ENCODE measurements around the gene ABCA8. TPM values are rescaled to one million over a fixed set of nuclear protein-coding genes. Genes with fewer than 3 reads are reported as not detected.
A peak's percentile ranks its signal among the peaks of the same experiment; 100 is the strongest.
"Not testable (repeated sequence)": the region's sequence is repeated elsewhere in the genome, so short reads cannot be mapped to it uniquely, and the experiment has no call there.

ABCA8 gene, protein sequence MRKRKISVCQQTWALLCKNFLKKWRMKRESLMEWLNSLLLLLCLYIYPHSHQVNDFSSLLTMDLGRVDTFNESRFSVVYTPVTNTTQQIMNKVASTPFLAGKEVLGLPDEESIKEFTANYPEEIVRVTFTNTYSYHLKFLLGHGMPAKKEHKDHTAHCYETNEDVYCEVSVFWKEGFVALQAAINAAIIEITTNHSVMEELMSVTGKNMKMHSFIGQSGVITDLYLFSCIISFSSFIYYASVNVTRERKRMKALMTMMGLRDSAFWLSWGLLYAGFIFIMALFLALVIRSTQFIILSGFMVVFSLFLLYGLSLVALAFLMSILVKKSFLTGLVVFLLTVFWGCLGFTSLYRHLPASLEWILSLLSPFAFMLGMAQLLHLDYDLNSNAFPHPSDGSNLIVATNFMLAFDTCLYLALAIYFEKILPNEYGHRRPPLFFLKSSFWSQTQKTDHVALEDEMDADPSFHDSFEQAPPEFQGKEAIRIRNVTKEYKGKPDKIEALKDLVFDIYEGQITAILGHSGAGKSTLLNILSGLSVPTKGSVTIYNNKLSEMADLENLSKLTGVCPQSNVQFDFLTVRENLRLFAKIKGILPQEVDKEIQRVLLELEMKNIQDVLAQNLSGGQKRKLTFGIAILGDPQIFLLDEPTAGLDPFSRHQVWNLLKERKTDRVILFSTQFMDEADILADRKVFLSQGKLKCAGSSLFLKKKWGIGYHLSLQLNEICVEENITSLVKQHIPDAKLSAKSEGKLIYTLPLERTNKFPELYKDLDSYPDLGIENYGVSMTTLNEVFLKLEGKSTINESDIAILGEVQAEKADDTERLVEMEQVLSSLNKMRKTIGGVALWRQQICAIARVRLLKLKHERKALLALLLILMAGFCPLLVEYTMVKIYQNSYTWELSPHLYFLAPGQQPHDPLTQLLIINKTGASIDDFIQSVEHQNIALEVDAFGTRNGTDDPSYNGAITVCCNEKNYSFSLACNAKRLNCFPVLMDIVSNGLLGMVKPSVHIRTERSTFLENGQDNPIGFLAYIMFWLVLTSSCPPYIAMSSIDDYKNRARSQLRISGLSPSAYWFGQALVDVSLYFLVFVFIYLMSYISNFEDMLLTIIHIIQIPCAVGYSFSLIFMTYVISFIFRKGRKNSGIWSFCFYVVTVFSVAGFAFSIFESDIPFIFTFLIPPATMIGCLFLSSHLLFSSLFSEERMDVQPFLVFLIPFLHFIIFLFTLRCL (N-terminal part only)
- 1.1 TPM for polyA plus RNA-seq (ENCODE audit: insufficient read length)
- long read RNA-seq, donor 1, result 0 reads
- long read RNA-seq, donor 2, partial matches to known transcripts, result 0 of 1 reads
- long read RNA-seq, donor 2, other reads (novel, unspliced or antisense), result 0 of 1 reads
- long read RNA-seq, donor 3, result 0 reads
- long read RNA-seq, donor 4, result 0 reads
- long read RNA-seq, donor 5, result 0 reads
- long read RNA-seq, donor 6, result 0 reads
- long read RNA-seq, donor 7, result 0 reads
- long read RNA-seq, donor 8, result 0 reads

DNA sequence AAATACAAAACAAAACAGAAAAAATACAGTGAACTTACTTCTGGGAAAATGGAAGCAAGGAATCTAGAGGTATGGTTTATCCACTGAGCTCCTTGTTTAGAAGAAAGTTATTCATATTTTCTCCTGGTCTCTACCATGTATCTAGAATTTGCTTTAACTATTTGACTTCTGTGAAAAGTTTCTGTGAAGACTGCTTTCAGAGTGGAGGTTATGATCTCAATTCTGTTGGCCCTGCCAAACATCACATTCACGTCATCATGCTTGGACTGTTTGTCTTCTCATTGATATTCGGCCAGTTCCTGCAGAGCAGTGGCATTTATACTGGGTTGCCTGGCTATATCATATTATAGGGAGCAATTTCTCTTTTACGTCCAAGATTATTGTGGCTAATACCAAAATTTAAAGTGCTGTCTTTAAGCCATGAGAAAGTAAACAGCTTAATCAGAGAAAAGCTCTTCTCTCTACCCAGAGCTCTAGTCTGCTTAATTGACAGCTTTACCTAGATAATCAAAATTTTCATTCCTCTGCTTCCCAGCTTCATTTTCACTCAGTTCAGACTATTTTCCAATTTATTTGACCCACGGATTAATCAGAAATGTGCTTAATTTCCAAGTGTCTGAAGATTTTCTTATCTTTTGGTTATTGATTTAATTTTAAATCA is at the start of gene ABCA8:
TSS of gene ABCA8 (minus strand) at position 212 of the 661 bp plus-strand sequence. CDS start 13,358 bp downstream, outside the sequence.
- no peak for DNase-seq

GRCh38 chr17:69004759-69005158 is 49.6 kb upstream of the ABCA8 start:
- DNase-seq, result not testable (repeated sequence)

DNA sequence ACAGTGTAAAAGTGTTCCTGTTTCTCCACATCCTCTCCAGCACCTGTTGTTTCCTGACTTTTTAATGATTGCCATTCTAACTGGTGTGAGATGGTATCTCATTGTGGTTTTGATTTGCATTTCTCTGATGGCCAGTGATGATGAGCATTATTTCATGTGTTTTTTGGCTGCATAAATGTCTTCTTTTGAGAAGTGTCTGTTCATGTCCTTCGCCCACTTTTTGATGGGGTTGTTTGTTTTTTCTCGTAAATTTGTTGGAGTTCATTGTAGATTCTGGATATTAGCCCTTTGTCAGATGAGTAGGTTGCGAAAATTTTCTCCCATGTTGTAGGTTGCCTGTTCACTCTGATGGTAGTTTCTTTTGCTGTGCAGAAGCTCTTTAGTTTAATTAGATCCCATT is 44.6 kb upstream of the ABCA8 start:
- not testable (repeated sequence) for DNase-seq

DNA sequence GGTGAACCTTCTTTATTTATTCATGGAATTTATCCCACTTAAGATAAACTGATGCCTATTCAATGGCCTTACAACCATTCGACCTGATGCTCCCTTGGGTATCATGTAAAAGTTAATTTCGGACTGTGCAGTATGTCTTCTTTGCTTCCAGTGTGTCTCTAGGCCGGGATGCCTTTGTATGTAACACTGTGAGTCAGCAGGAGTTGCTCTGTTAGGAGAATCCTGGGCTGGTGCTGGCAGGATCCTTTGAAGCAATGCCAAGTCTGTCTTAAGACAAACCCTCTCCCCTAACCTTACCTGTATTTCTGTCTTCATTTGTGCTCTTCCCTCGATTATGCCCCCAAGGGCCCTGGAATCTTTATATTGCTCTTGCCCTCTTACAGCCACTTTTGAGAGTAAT is 37.9 kb upstream of the ABCA8 start:
- no peak for DNase-seq

DNA sequence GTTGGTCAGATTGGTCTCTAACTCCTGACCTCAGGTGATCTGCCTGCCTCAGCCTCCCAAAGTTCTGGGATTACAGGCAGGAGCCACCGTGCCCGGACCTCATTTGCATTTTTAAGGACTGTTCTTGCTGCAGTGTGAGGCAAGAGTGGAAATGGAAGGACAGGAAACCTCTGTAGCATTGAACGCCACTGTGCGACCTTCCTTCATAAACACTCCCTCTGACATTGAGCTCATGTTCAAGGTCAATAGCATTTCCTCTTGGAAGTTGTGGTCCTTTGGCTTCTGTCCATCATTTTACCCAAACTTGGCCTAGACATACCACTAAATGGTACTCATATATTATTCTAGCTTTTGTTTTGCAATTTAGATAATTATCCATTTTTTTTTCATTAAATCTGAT is 32.8 kb upstream of the ABCA8 start:
- DNase-seq, result no peak

DNA sequence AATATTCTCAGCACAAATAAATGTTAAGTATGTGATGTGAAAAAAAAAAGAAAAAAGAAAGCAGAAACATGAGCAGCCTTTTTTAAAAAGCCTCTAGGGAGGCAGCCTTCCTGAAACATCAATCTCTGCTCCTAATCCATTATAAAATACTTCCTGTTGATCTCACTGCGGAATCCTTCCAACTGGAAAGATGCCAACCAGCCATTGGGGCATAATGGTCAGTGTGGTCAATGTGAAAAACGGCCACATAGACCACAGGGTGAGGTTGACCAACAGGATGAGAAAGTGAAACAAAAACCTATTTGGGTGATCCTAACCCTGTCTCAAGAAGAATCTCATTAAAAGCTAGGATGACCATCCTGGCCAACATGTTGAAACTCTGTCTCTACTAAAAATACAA is 26.1 kb upstream of the ABCA8 start:
- DNase-seq, result peak; percentile 66

DNA sequence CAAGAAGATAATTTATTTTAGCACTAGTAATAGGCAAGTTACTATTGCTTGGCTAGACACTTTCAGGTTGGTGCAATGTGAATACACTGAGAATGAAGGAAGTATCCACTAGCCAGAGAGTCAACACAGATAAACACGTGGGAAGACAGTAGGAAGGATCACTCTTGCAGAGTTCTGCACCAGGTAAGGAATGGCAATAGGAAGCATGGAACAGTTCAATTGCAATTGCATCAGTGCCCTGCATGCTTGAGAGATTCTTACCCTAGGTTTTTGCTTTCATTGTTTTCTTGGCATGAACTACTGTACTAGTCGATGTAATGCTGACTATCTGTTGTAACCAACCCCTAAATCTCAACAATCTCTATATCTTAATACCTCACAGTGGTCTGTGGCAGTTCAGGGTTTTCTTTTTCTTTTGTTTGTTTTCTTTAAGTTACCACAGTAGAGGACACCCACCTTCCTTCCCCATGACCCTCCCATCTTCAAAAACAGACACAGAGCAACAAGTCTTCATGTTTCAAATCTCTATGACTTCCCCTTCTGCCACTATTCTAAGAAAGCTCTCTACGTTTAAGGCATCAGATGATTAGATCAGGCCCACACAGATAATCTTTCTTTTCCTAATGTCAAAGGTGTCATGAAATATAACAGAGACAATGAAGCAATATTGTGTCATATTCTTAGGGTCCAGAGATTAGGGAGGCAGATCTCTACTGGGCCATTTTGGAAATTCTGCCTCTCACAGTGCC is 18.1 kb upstream of the ABCA8 start:
- no peak for DNase-seq

GRCh38 chr17:68972119-68972704 is 17.0 kb upstream of the ABCA8 start:
- peak; percentile 17 for DNase-seq

GRCh38 chr17:68969101-68969500 is 13.9 kb upstream of the ABCA8 start:
- DNase-seq, result no peak

DNA sequence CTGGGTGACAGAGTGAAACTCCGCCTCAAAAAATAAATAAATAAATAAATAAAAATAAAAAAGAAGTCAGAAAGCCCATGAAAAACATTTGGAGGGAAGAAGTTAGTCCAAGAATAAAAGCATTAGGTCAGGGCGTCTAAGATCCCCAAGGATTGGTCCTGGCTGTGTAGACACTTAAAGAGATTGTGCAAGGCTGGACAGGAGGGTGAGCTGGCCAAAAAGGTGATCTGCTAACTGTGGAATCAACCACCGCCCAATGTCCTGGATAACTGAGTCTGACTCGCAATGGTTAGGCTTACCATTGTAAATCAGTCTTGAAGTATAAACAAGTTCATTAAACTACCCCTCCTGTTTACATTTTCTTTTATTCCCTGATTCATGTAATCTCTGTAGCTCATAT is 8.8 kb upstream of the ABCA8 start:
- no peak for DNase-seq

DNA sequence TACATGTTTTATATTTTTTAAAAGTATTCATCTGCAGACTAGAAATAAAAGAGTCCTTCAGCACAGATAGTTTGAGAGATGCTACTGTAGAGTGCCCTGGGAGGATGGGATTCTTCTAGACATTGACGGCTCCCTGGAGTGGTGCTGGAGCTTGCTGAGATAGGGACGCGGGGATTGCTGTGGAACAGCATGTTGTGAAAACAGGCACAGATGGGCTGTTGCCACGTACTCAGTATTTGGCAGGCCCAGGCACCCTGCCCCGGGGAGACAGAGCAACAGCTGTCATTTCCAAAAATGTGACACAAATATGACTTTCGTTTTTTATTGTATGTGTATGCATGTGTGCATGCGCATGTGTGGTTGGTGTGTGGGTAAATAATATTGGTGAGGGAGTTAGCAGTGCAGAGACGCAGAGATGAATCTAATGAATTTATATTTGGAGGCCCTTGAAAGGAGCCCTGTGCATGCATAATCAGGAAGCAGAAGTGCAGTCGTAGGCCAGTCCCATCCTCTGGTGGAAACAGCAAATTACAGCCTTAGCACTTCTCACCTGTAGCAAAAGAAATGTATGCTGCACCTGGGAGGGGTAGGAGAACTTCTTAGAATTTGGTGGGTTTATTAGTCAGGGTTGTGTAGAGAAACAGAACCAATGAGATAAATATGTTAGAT is 6.2 kb upstream of the ABCA8 start:
- DNase-seq, result no peak

GRCh38 chr17:68959117-68959516 is 3.9 kb upstream of the ABCA8 start:
- not testable (repeated sequence) for DNase-seq

DNA sequence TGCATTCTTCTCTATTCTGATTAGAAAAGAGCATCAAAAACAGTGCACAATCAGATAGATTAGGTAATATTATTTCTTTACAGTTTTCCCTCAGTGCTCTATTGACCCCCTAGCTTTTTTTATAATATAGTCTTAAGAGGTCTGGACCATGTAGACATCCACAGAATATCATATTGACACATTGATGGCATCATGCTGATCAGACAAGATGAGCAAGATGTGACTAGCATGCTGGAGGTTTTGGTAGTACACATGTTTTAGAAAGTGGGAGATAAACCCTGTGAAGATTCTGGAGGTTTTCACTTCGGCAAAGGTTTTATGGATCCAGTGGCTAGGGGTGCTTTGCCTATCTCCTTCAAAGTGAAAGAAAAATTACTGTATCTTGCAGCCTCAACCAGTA is 2.8 kb upstream of the ABCA8 start:
- no peak for DNase-seq

GRCh38 chr17:68954146-68954896 is 871 bp downstream of the ABCA8 start:
- DNase-seq, result no peak

GRCh38 chr17:68953340-68953997 is 1.7 kb downstream of the ABCA8 start:
- DNase-seq, result no peak

GRCh38 chr17:68950725-68951124 is 4.5 kb downstream of the ABCA8 start:
- no peak for DNase-seq

DNA sequence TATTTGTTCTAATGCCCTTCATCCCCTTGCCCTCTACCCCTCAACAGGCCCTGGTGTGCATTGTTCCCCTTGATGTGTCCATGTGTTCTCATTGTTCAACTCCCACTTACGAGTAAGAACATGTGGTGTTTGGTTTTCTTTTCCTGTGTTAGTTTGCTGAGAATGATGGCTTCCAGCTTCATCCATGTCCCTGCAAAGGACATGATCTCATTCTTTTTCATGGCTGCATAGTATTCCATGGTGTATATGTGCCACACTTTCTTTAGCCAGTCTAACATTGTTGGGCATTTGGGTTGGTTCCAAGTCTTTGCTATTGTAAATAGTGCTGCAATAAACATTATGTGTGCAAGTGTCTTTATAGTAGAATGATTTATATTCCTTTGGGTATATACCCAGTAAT is 7.3 kb downstream of the ABCA8 start:
- DNase-seq, result not testable (repeated sequence)

GRCh38 chr17:68944435-68945035 is 10.7 kb downstream of the ABCA8 start:
- DNase-seq, result no peak

All from left kidney (tissue), 8 donors.